CD14-positive monocyte (primary cell): ENCODE results near the gene AFG1L. TPM values are rescaled to one million over a fixed set of nuclear protein-coding genes. Genes with fewer than 3 reads are reported as not detected.

Experiments used
- DNase-seq, 3 donors: peaks; one replicate each; pipeline ENCODE4 v3.0.0-alpha.2; 2011 to 2022
- H2AFZ ChIP-seq: 2 replicates; pipeline ENCODE4 v1.6.0; 2012; ENCODE audit warnings: mild to moderate bottlenecking, low read depth, low read length, inconsistent platforms; ENCODE audit not compliant: insufficient read depth, poor library complexity, severe bottlenecking
- H3K27ac ChIP-seq, 2 donors: 1 replicate in 1 of 2; 2 replicates in 1 of 2; pipeline ENCODE4 v1.5.1; 2012 to 2013; ENCODE audit warnings: low read length in 2 of 2, control low read depth in 1 of 2, inconsistent platforms in 1 of 2, low read depth in 1 of 2, mild to moderate bottlenecking in 1 of 2
- H3K27me3 ChIP-seq, 2 donors: one replicate each; pipeline versions ENCODE4 v1.6.0 to v1.6.1; 2011 to 2013; ENCODE audit warnings: low read length in 2 of 2; ENCODE audit not compliant: control insufficient read depth in 2 of 2, insufficient read depth in 2 of 2
- H3K36me3 ChIP-seq, 2 donors: replicated peaks in 1 of 2; 1 replicate in 1 of 2; 2 replicates in 1 of 2; pipeline versions ENCODE4 v1.5.1 to v1.6.1; 2012 to 2013; ENCODE audit warnings: low read length in 2 of 2, control low read depth in 1 of 2, inconsistent platforms in 1 of 2, mild to moderate bottlenecking in 1 of 2; ENCODE audit not compliant: insufficient read depth in 2 of 2, control insufficient read depth in 1 of 2
- H3K4me1 ChIP-seq, 2 donors: 1 replicate in 1 of 2; 2 replicates in 1 of 2; pipeline versions ENCODE4 v1.5.1 to v1.6.1; 2012 to 2013; ENCODE audit warnings: low read length in 2 of 2, control low read depth in 1 of 2, inconsistent platforms in 1 of 2, mild to moderate bottlenecking in 1 of 2, moderate library complexity in 1 of 2; ENCODE audit not compliant: insufficient read depth in 2 of 2, control insufficient read depth in 1 of 2
- H3K4me2 ChIP-seq: replicated peaks from 2 replicates; pipeline ENCODE3; 2012; ENCODE audit warnings: low read length, moderate library complexity, mild to moderate bottlenecking; ENCODE audit not compliant: poor library complexity, severe bottlenecking; ENCODE audit errors: extremely low read depth
- H3K4me3 ChIP-seq, 3 experiments: fragments of 200-600 bp in 1 of 3; sonication (generic) in 1 of 3; replicated peaks in 1 of 3; 1 replicate in 2 of 3; 2 replicates in 1 of 3; pipeline ENCODE4 v1.5.1; 2011 to 2013; ENCODE audit warnings: low read length in 3 of 3, mild to moderate bottlenecking in 3 of 3, control low read depth in 2 of 3, low read depth in 2 of 3, inconsistent platforms in 1 of 3, moderate library complexity in 1 of 3
- H3K79me2 ChIP-seq: 2 replicates; pipeline ENCODE4 v1.6.0; 2012; ENCODE audit warnings: mild to moderate bottlenecking, control low read depth, inconsistent platforms, low read length, moderate library complexity; ENCODE audit not compliant: insufficient read depth
- H3K9ac ChIP-seq: 2 replicates; pipeline ENCODE4 v1.6.0; 2017; ENCODE audit warnings: low read length, mild to moderate bottlenecking; ENCODE audit not compliant: insufficient read depth, poor library complexity, severe bottlenecking
- H3K9me3 ChIP-seq, 2 donors: replicated peaks in 1 of 2; 1 replicate in 1 of 2; 2 replicates in 1 of 2; pipeline versions ENCODE4 v1.5.1 to v1.6.1; 2012 to 2013; ENCODE audit warnings: low read length in 2 of 2, control low read depth in 1 of 2; ENCODE audit not compliant: control insufficient read depth in 1 of 2, insufficient read depth in 1 of 2
- H4K20me1 ChIP-seq: 2 replicates; pipeline ENCODE4 v1.6.0; 2012; ENCODE audit warnings: mild to moderate bottlenecking, low read length, control low read depth, moderate library complexity; ENCODE audit not compliant: insufficient read depth
- H3K27ac Mint-ChIP-seq, 7 donors: one replicate each; pipeline ENCODE4 v1.8.0; 2020; ENCODE audit warnings: mild to moderate bottlenecking in 7 of 7, mixed read lengths in 7 of 7, moderate library complexity in 6 of 7, inconsistent platforms in 2 of 7
- H3K27me3 Mint-ChIP-seq, 3 donors: one replicate each; pipeline ENCODE4 v1.8.0; 2021 to 2022; ENCODE audit warnings: low read depth in 3 of 3, mild to moderate bottlenecking in 3 of 3, mixed read lengths in 3 of 3, moderate library complexity in 3 of 3, inconsistent platforms in 1 of 3
- H3K36me3 Mint-ChIP-seq, 2 donors: one replicate each; pipeline ENCODE4 v1.8.0; 2020; ENCODE audit warnings: mixed read lengths in 2 of 2, inconsistent platforms in 1 of 2, mild to moderate bottlenecking in 1 of 2
- H3K4me1 Mint-ChIP-seq: one replicate; pipeline ENCODE4 v1.8.0; 2020; ENCODE audit warnings: mild to moderate bottlenecking, mixed read lengths
- H3K4me3 Mint-ChIP-seq, 2 donors: one replicate each; pipeline ENCODE4 v1.8.0; 2020; ENCODE audit warnings: mild to moderate bottlenecking in 2 of 2, mixed read lengths in 2 of 2, moderate library complexity in 1 of 2
- H3K9me3 Mint-ChIP-seq, 7 donors: one replicate each; pipeline ENCODE4 v1.8.0; 2020 to 2022; ENCODE audit warnings: mixed read lengths in 7 of 7, mild to moderate bottlenecking in 6 of 7, moderate library complexity in 6 of 7, inconsistent platforms in 2 of 7
- WGBS: methylation state at CpG from one replicate; pipeline ENCODE4 v1.1.5; 2013; ENCODE audit warnings: missing lambda C conversion rate; ENCODE audit not compliant: insufficient coverage; 5-methylcytosine and 5-hydroxymethylcytosine counted together
- intact Hi-C, 2 donors: fragments of 100-400 bp; cut with micrococcal nuclease; formaldehyde crosslinking; loops; one replicate each; pipeline versions ENCODE4 v1.15.0 to v1.15.1; 2023
- polyA plus RNA-seq, 3 donors: library from polyadenylated mRNA; depleted of rRNA in 1 of 3; unstranded in 2 of 3; stranded (reverse) in 1 of 3; fragments of 300-500 nt in 2 of 3; fragments of >200 nt in 1 of 3; fragmentation: Illumina TruSeq in 2 of 3; gene quantifications; 1 replicate in 2 of 3; 2 replicates in 1 of 3; pipeline ENCODE4 v1.2.3, GENCODE V29; 2012 to 2021
- TF ChIP-seq, protein P1 (sequence below): fragments of 200-600 bp; IDR thresholded peaks from one replicate; pipeline ENCODE4 v1.8.0; 2022; ENCODE audit warnings: antibody characterized with exemption, mild to moderate bottlenecking

Gene AFG1L
- polyA plus RNA-seq, 3 donors, result 0.95 to 2.8 (median 2.7) TPM

DNA sequence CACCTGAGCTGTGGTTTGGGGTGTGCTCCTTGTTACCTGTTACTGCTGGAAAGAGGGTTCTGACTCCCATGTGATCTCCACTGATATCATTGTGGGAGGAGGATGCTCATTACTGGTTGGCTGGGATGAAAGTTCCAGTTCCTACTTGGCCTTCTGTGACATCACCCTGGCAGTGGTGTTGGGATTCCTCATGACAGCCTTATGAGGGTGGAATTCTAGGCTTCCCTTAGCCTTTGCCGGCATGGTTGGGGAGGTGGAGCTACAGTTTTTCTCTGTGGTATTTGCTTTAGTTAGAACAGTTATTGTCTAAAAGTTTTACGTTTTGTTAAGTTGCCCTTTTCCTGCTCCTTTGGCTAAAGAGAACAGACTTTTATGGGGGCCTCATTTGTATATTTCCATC lies 112.1 kb downstream of the AFG1L start:
- H3K36me3 ChIP-seq, result no peaks in the 10 kb centered on the region
- no peaks in the 10 kb centered on the region for H3K27me3 ChIP-seq
- H3K79me2 ChIP-seq, result no peaks in the 10 kb centered on the region
- no peak overlapping the region for H3K27ac Mint-ChIP-seq
- no peaks in the 10 kb centered on the region for H4K20me1 ChIP-seq
- H3K36me3 Mint-ChIP-seq, result peaks cover 15 to 34% of the 10 kb centered on the region in 2 donors
- H3K4me1 ChIP-seq, result no peaks in the 10 kb centered on the region
- no peak overlapping the region for H3K4me3 ChIP-seq
- 100% methylated on average over 1 of the region's 2 CpGs for WGBS
- H3K4me1 Mint-ChIP-seq, result peaks cover 6% of the 10 kb centered on the region
- H3K9ac ChIP-seq, result no peak overlapping the region
- DNase-seq, result no peak
- no peak overlapping the region for H3K4me2 ChIP-seq
- intact Hi-C loops, result no loop called here
- peaks cover 0 to 15% of the 10 kb centered on the region in 2 donors for H3K9me3 ChIP-seq
- peaks cover 4 to 26% (median 16%) of the 10 kb centered on the region in 7 donors for H3K9me3 Mint-ChIP-seq
- H3K27ac ChIP-seq, result no peak overlapping the region
- peaks cover 0 to 3% (median 0%) of the 10 kb centered on the region in 3 donors for H3K27me3 Mint-ChIP-seq
- H3K4me3 Mint-ChIP-seq, result no peak overlapping the region
- TF ChIP-seq, protein P1, sequence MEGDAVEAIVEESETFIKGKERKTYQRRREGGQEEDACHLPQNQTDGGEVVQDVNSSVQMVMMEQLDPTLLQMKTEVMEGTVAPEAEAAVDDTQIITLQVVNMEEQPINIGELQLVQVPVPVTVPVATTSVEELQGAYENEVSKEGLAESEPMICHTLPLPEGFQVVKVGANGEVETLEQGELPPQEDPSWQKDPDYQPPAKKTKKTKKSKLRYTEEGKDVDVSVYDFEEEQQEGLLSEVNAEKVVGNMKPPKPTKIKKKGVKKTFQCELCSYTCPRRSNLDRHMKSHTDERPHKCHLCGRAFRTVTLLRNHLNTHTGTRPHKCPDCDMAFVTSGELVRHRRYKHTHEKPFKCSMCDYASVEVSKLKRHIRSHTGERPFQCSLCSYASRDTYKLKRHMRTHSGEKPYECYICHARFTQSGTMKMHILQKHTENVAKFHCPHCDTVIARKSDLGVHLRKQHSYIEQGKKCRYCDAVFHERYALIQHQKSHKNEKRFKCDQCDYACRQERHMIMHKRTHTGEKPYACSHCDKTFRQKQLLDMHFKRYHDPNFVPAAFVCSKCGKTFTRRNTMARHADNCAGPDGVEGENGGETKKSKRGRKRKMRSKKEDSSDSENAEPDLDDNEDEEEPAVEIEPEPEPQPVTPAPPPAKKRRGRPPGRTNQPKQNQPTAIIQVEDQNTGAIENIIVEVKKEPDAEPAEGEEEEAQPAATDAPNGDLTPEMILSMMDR, result no peak
- no peak overlapping the region for H2AFZ ChIP-seq

DNA sequence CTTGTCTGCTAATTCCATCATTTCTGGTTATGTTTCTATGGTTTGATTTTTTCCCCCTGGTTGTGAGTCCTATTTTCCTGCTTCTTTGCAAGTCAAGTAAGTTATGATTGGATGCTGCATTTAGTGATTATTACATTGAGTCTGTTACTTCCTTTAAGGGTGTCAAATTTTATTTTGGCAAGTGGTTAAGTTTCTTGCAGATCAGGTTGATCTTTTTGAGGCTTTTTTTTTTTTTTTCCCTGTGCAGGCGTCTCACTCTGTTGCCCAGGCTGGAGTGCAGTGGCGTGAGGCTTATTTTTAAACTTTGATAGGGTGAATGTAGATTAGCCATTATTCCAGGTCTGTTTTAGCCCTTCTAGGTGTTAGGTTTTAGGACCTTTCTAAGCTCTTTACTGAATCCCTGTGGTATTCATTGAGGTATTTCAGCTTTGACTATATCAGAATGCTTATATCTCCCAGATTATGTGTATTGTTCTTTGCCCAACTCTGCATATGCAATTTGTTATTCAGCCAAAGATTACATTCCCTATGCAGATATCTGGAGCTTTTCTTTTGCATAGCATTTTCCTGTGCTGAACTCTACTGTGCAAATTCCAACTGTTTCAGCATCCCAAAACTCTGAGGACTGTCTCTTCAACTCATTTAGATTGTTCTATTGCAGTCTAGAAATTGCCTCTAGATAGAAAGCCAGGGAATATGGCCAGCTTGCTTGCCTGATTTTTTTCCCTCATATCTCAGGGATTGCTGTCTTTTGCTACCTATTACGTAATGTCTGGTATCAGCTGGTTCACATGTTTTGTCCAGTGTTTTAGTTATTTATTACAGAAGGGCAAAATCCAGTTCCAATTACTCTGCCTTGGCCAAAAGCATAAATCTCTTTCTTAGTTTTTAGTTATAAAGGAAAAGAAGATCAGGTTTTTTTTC lies 113.3 kb downstream of the AFG1L start:
- Mint-ChIP-seq H3K4me3 (no peak overlapping the region), H3K4me1 (peaks cover 6% of the 10 kb centered on the region), H3K9me3 (peaks cover 11 to 33% (median 23%) of the 10 kb centered on the region in 7 donors), H3K27ac (no peak overlapping the region), H3K27me3 (peaks cover 0 to 3% (median 0%) of the 10 kb centered on the region in 3 donors), H3K36me3 (peaks cover 15 to 35% of the 10 kb centered on the region in 2 donors)
- TF ChIP-seq, protein P1, result no peak
- H3K9ac ChIP-seq, result no peak overlapping the region
- H4K20me1 ChIP-seq, result no peaks in the 10 kb centered on the region
- H3K4me1 ChIP-seq, result no peaks in the 10 kb centered on the region
- H3K27ac ChIP-seq, result no peak overlapping the region
- WGBS, result 100% methylated on average over 1 of the region's 3 CpGs
- DNase-seq, result no peak
- intact Hi-C loops, result no loop called here
- no peaks in the 10 kb centered on the region for H3K27me3 ChIP-seq
- H3K36me3 ChIP-seq, result no peaks in the 10 kb centered on the region
- no peak overlapping the region for H2AFZ ChIP-seq
- no peaks in the 10 kb centered on the region for H3K79me2 ChIP-seq
- H3K4me3 ChIP-seq, result no peak overlapping the region
- H3K4me2 ChIP-seq, result no peak overlapping the region
- H3K9me3 ChIP-seq, result peaks cover 0 to 15% of the 10 kb centered on the region in 2 donors
